NB4 (cell line): ENCODE results near the gene VAV3.

Experiments
- MYC ChIP-seq: IDR thresholded peaks from 2 replicates; pipeline ENCODE4 v1.6.1; 2011; ENCODE audit warnings: low read depth, low read length
- POLR2A ChIP-seq: IDR thresholded peaks from 2 replicates; pipeline ENCODE4 v1.6.1; 2011; ENCODE audit warnings: mild to moderate bottlenecking; ENCODE audit not compliant: insufficient read length; ENCODE audit errors: extremely low read depth
- TF ChIP-seq, protein P1 (sequence below): IDR thresholded peaks from one replicate; pipeline ENCODE4 v1.5.1; 2012; ENCODE audit warnings: low read depth, low read length

- TF ChIP-seq, protein P1, sequence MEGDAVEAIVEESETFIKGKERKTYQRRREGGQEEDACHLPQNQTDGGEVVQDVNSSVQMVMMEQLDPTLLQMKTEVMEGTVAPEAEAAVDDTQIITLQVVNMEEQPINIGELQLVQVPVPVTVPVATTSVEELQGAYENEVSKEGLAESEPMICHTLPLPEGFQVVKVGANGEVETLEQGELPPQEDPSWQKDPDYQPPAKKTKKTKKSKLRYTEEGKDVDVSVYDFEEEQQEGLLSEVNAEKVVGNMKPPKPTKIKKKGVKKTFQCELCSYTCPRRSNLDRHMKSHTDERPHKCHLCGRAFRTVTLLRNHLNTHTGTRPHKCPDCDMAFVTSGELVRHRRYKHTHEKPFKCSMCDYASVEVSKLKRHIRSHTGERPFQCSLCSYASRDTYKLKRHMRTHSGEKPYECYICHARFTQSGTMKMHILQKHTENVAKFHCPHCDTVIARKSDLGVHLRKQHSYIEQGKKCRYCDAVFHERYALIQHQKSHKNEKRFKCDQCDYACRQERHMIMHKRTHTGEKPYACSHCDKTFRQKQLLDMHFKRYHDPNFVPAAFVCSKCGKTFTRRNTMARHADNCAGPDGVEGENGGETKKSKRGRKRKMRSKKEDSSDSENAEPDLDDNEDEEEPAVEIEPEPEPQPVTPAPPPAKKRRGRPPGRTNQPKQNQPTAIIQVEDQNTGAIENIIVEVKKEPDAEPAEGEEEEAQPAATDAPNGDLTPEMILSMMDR: no peak
- TF ChIP-seq POLR2A (no peak), MYC (no peak)
Measured at GRCh38 chr1:107793896-107794453, 171.0 kb downstream of the VAV3 start.
